GM10847 (cell line): ENCODE measurements around the gene ATCAY.

Experiments used
- POLR2A ChIP-seq: IDR thresholded peaks from 2 replicates; pipeline ENCODE4 v1.6.1; 2011; ENCODE audit not compliant: insufficient read length; ENCODE audit errors: extremely low read depth

The ATCAY gene

GRCh38 chr19:3850320-3850972, 30.0 kb upstream of the ATCAY start:
- TF ChIP-seq POLR2A = no peak

- TF ChIP-seq POLR2A = no peak
These were observed 29.0 kb upstream of the ATCAY start for GRCh38 chr19:3851254-3852176.

GRCh38 chr19:3852177-3852511, 28.3 kb upstream of the ATCAY start:
- no peak for TF ChIP-seq POLR2A

GRCh38 chr19:3852614-3853254, 27.8 kb upstream of the ATCAY start:
- TF ChIP-seq POLR2A = no peak

- TF ChIP-seq POLR2A = no peak
These were observed 25.2 kb upstream of the ATCAY start for GRCh38 chr19:3855320-3855719.

GRCh38 chr19:3857449-3858003, 23.0 kb upstream of the ATCAY start:
- TF ChIP-seq POLR2A = no peak

- TF ChIP-seq POLR2A = no peak
These were observed 20.0 kb upstream of the ATCAY start for GRCh38 chr19:3860499-3860898.

GRCh38 chr19:3862826-3863500, 17.5 kb upstream of the ATCAY start:
- TF ChIP-seq POLR2A = no peak

- no peak for TF ChIP-seq POLR2A
These were observed 16.8 kb upstream of the ATCAY start for GRCh38 chr19:3863648-3864047.

GRCh38 chr19:3866910-3867638, 13.4 kb upstream of the ATCAY start:
- TF ChIP-seq POLR2A = no peak

GRCh38 chr19:3867971-3868769, 12.3 kb upstream of the ATCAY start:
- TF ChIP-seq POLR2A = no peak

- no peak for TF ChIP-seq POLR2A
These were observed 11.6 kb upstream of the ATCAY start, which contains the start of gene ZFR2 for GRCh38 chr19:3868770-3869456. ZFR2 (minus strand) TSS chr19:3869038; CDS start chr19:3869017, 21 bp downstream.

- TF ChIP-seq POLR2A = no peak
These were observed 7.3 kb upstream of the ATCAY start for GRCh38 chr19:3873151-3873550.
